Panc1 (cell line): Measurements from ENCODE around the gene NCLN. TPM values are rescaled to one million over a fixed set of nuclear protein-coding genes. Genes with fewer than 3 reads are reported as not detected.

Experiments
- ATAC-seq: fragments of 200-7000 bp; cut with Tn5 transposase; 2 replicates; pipeline ENCODE4 v1.9.1; 2020; ENCODE audit warnings: mild to moderate bottlenecking, moderate library complexity
- BruUV-seq: library from RNA; stranded (reverse); fragments of 400-500 nt; replicated peaks from 2 replicates; lab custom pipeline; 2021; lab: Mats Ljungman, UMichigan
- CTCF ChIA-PET: fragments of 300-600 bp; sonication (Branson Sonifier 250); formaldehyde crosslinking; loops from one replicate; lab custom pipeline; 2022; ENCODE audit warnings: antibody characterized with exemption; lab: Charles Lee
- POLR2A ChIA-PET: fragments of 300-600 bp; sonication (Branson Sonifier 250); formaldehyde crosslinking; loops from one replicate; lab custom pipeline; 2022; ENCODE audit warnings: antibody characterized with exemption; lab: Charles Lee
- DNase-seq: peaks from one replicate; pipeline ENCODE4 v3.0.0-alpha.2; 2010; ENCODE audit warnings: low read depth, low spot score
- H3K27ac ChIP-seq: 2 replicates; pipeline ENCODE4 v1.5.1; 2011; ENCODE audit warnings: mild to moderate bottlenecking, low read length, inconsistent platforms
- H3K27me3 ChIP-seq: fragments of 200-500 bp; sonication (Bioruptor generic); 2 replicates; pipeline ENCODE4 v1.6.0; 2014; ENCODE audit warnings: low read length, inconsistent platforms; ENCODE audit not compliant: control insufficient read depth, insufficient read depth
- H3K36me3 ChIP-seq: fragments of 200-500 bp; sonication (Bioruptor generic); 2 replicates; pipeline ENCODE4 v1.5.1; 2014; ENCODE audit warnings: inconsistent platforms, mild to moderate bottlenecking, low read length, moderate library complexity; ENCODE audit not compliant: control insufficient read depth, insufficient read depth
- H3K4me1 ChIP-seq: 2 replicates; pipeline ENCODE4 v1.5.1; 2011; ENCODE audit warnings: inconsistent platforms, mild to moderate bottlenecking, low read length, moderate library complexity; ENCODE audit not compliant: control insufficient read depth, insufficient read depth
- H3K4me3 ChIP-seq, 2 experiments: 2 replicates each; pipeline ENCODE4 v1.5.1; 2011 to 2012; ENCODE audit warnings: low read depth in 2 of 2, low read length in 2 of 2, mild to moderate bottlenecking in 2 of 2, inconsistent platforms in 1 of 2, moderate library complexity in 1 of 2
- H3K9me3 ChIP-seq: fragments of 200-500 bp; sonication (Bioruptor generic); 2 replicates; pipeline ENCODE4 v1.5.1; 2014; ENCODE audit warnings: low read depth, mild to moderate bottlenecking, inconsistent platforms, low read length, moderate library complexity; ENCODE audit not compliant: control insufficient read depth, insufficient read depth
- CTCF ChIP-seq: fragments of 450-650 bp; IDR thresholded peaks from 2 replicates; pipeline ENCODE4 v1.5.1; 2017; ENCODE audit warnings: mild to moderate bottlenecking
- POLR2AphosphoS5 ChIP-seq: IDR thresholded peaks from 2 replicates; pipeline ENCODE4 v1.6.1; 2012; ENCODE audit warnings: mild to moderate bottlenecking, low read depth, low read length, moderate library complexity
- REST ChIP-seq, 2 experiments: IDR thresholded peaks; 2 replicates each; pipeline ENCODE4 v1.6.1; 2011 to 2012; ENCODE audit warnings: low read depth in 2 of 2, control low read depth in 1 of 2, low read length in 1 of 2, mild to moderate bottlenecking in 1 of 2, moderate library complexity in 1 of 2; ENCODE audit not compliant: insufficient read depth in 1 of 2
- SIN3A ChIP-seq: IDR thresholded peaks from 2 replicates; pipeline ENCODE4 v1.6.1; 2012; ENCODE audit warnings: low read depth, mild to moderate bottlenecking, low read length, moderate library complexity, borderline replicate concordance; ENCODE audit not compliant: insufficient read depth
- TCF7L2 ChIP-seq: IDR thresholded peaks from 2 replicates; pipeline ENCODE4 v1.6.1; 2011; ENCODE audit warnings: mild to moderate bottlenecking, low read depth, low read length, inconsistent platforms
- in situ Hi-C: cut with HindIII; loops from 2 replicates; pipeline ENCODE4 v1.10.0; 2016; ENCODE audit warnings: low sequenced_read_pairs, low pct_unique_long_range_greater_than_20kb
- intact Hi-C: fragments of 100-400 bp; cut with micrococcal nuclease; formaldehyde crosslinking; loops from one replicate; pipeline ENCODE4 v1.10.0; 2022; ENCODE audit not compliant: unreplicated experiment
- total RNA-seq: library from RNA; stranded (reverse); gene quantifications from one replicate; pipeline ENCODE4 v1.2.1, GENCODE V29; 2021; ENCODE audit not compliant: unreplicated experiment

The NCLN gene
- total RNA-seq, 1 experiment from 2014 or later: 132 TPM

- no peak for DNase-seq
Observed at GRCh38 chr19:3196064-3196932, 10.6 kb downstream of the NCLN start.

GRCh38 chr19:3196933-3197205 is 11.1 kb downstream of the NCLN start:
- Histone ChIP-seq H3K27me3 (no peaks in the 10 kb centered on the region), H3K9me3 (no peaks in the 10 kb centered on the region), H3K4me1 (no peaks in the 10 kb centered on the region), H3K36me3 (no peaks in the 10 kb centered on the region), H3K27ac (no peak overlapping the region), H3K4me3 (no peak overlapping the region)
- intact Hi-C loops: no loop called here
- no TSS peak for BruUV-seq
- TF ChIP-seq SIN3A: no peak
- TF ChIP-seq REST (IDR thresholded peaks at IDR 0.05; ENCODE audit: insufficient read depth in 1 of 2, low read depth in 2 of 2, low read length in 1 of 2): no peak
- TF ChIP-seq POLR2AphosphoS5: no peak
- ChIA-PET POLR2A (no interaction called here), CTCF (interaction anchor here (0.6 kb wide), 1 partner anchor 26 kb away, joined by 5 read pairs; no protein-coding TSS in a partner anchor)
- no peak for ATAC-seq
- in situ Hi-C loops: no loop called here
- DNase-seq: no peak

More at GRCh38 chr19:3196064-3196932, 10.6 kb downstream of the NCLN start:
- BruUV-seq: no TSS peak
- H3K27me3 ChIP-seq: no peaks in the 10 kb centered on the region
- H3K4me3 ChIP-seq: no peak overlapping the region
- POLR2A ChIA-PET: no interaction called here
- no peak overlapping the region for H3K27ac ChIP-seq
- intact Hi-C loops (no loop called here), in situ Hi-C loops (no loop called here)
- no peak for TF ChIP-seq CTCF
- TF ChIP-seq SIN3A: no peak
- TF ChIP-seq POLR2AphosphoS5: no peak
- no peak for TF ChIP-seq REST (IDR thresholded peaks at IDR 0.05; ENCODE audit: insufficient read depth in 1 of 2, low read depth in 2 of 2, low read length in 1 of 2)
- TF ChIP-seq TCF7L2: no peak
- CTCF ChIA-PET: no interaction called here
- no peak for ATAC-seq
- no peaks in the 10 kb centered on the region for H3K9me3 ChIP-seq
- no peaks in the 10 kb centered on the region for H3K4me1 ChIP-seq
- no peaks in the 10 kb centered on the region for H3K36me3 ChIP-seq
